GM21390 (cell line): Measurements from ENCODE around the gene CAPN11.

Experiments used
- ATAC-seq: cut with Tn5 transposase; IDR thresholded peaks from one replicate; pipeline ENCODE4 v1.9.1; 2021; ENCODE audit not compliant: unreplicated experiment

CAPN11 gene

DNA sequence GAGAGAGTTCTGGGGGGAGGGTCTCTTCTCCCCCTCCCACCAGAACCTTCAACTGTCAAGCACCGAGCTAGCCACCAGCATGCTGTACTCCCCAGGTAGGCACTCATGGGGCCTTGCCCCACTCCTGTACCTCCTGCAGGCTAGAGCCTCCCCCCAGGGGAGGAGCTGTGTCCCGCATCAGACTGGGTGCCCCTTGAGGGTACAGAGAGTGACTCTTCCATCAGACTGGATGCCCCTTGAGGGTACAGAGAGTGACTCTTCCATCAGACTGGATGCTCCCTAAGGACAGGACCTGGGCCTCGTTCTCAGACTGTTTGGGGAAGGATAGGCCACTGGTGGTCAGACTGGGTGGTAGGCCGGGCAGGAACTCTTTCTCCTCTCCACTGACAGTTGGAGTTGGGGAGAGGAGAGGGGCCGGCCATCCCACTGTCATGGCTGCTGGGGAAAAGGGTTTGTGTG, at the start of gene CAPN11:
Gene CAPN11, plus strand, starts transcription at position 51 of the 459 bp plus-strand sequence. Its CDS starts 29 bp downstream, at position 80.
- no peak for ATAC-seq

DNA sequence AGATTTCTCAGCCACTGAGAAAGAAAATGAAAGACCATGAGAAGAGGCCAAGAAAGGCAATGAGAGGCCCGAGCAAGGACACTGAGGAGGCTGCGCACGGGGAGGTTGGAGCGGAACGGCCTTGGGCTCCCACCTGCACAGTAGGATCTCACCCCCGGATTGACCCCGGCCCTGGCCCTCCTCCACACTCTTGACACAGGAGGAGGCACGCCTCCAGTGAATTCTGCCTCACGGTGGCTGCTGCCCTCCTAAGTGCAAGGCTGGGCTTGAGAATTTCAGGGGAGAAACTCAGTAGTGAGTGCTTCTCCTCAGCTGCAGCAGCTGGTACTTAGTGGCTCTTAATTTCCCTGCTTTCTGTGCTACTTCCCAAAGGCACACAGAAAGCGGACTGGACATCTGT, 49.4 kb upstream of the CAPN11 start:
- ATAC-seq, result no peak

DNA sequence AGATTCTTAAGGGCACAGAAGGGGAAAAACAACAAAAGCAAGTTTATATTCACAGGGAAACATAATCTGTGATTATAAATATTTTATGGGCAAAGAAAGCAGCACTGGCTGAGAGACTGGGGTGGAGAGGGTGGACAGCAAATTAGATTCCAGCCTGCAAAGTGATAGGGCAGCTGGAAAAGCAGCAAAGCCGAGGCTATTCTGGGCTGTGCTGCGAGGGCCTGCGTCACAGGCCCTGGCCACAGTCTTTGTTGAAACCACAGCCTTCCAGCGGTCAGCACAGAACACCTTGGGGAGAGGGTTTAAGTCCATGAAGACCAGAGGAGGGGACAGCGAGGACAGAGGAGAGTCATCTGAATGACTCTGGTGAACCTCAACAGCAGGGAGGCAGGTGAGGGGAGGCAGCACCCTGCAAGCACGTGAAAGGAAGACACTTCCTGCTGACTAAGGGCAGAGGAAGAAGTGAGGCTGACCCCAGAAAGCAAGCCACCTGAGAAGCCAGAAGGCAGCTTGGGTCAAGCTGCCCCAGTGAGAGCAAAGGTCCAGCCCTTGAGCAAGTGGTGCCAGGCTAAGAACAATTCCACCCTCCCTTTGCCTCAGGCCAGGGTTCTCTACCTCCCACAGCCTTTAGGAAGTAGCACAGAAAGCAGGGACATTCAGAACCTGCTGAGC, 48.5 kb upstream of the CAPN11 start:
- ATAC-seq, result no peak

DNA sequence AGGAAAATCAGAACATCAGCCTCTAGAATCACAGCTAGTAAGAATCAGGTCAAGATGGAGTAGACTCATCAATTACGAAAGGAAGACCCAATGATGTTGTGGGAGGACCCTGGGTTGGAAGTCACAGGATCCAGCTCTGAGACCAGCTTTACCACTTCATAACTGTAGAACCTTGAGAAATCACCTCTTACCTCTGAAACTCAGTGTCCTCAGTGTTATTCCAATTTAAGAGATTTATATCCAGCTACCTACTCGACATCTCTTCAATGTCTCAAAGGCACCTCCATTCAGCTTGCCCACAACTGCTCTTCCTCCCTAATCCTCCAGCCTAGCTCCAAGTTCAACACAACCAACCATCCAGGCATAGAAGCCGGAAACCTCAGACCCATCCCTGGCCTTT, 47.7 kb upstream of the CAPN11 start:
- no peak for ATAC-seq

DNA sequence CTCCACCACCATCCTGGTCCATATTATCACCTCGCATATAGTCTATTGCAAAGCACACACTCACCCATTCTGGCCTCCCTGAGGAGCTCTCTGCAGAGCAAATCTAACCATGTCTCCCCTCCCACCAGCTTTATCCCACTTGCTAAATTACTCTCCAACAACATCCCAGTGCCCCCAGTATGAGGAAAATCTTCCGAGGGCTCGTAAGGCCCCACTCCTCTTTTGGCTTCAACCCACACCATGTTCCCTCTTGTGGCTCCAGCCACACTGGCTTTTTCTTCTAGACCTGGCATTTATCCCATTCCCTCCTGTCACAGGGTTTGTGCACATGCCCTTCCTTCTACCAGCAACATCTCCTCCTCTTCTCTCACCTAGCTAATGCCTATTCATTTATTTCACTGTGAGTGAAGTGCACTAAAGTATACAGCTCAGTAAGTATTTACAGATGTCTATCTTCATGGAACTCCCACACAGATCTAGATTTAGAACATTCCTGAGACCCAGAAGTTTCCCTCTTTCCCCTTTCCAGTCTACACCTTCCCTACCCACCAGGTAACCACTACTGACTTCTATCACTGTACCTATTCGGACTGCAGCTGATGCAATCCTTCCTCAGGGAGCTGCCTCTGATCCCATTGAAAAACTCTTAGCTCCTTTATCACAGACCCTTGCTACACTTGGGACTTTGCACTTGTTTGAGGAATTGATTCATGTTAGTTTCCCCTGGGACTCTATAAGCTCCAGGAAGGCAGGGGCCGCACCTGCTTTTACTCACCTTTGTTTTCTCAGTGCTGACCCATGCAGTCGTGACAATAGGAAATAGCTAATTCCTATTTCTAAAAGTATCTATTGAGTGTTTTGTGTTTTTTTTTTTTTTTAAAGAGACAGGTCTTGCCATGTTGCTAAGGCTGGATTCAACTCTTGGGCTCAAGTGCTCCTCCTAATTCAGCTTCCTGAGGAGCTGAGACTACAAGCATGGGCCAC, 46.9 kb upstream of the CAPN11 start:
- no peak for ATAC-seq

DNA sequence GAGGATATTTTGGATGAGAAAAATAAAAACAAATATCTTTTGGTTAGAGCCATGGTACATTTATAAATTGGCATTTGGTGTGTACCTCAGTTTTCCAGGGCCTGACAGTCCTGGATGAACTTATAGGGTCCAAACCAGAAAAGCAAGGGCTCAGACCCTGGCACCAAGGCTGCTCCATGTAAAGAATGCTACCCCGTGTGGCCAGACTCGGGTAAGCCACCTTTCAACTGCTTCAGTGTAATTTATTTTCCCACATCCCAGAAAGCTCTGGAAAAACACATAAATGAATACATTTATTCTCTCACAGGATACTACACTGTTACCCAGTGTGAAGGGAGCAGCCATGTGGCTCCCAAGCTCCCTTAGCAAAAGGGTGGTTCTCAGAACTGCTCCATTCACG, 45.2 kb upstream of the CAPN11 start:
- ATAC-seq, result no peak

DNA sequence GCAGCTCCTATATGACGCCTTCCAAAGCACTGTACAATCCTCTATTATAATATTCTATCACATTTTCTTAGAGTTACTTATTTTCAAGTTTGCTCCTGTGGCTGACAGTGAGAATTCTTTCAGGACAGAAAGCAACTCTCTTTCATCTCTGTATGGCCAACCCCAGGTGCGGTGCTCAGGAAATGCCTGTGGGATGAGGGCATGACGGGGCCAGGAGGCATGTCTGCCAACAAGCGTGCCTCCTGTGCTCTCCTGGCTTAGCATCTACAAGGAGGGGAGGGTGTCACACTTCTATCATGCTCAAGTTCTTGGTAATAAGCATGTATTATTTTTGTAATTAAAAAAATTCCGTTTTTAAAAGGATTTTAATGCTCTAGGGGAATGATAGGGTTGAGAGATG, 42.8 kb upstream of the CAPN11 start:
- no peak for ATAC-seq

DNA sequence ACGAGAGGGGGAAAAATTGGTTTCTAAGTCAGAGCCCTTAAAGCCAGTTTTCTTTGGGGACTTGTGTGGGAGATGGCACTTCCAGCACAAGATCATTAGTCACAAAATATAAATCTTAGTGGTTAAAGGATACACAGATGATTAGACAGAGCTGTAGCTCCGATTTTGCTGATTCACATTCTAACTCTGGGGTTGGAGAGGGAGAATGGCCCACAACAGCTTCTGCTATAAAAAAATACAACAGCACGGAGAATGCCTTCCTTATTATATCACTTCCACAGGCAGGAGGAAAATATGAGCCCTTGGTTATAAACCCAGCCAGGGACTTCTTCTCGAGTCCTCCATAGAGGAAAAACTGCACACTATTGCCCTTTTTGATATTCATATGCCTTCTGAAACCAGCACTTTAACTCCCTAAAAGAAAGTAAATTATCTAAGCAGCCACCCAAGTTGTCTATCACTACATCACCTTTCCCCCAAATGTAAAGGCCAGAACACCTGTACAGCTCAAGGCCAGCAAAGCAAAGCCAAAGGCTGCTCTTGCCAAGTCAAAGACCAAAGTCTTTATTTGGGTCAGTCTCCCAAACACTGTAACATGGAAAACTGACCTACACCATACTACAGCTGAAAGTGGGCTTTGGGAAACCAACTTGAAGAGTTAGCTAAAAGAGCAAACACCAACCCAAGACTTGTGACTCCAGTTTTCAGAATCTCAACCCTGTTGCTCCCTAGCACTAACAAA, 41.8 kb upstream of the CAPN11 start:
- no peak for ATAC-seq

DNA sequence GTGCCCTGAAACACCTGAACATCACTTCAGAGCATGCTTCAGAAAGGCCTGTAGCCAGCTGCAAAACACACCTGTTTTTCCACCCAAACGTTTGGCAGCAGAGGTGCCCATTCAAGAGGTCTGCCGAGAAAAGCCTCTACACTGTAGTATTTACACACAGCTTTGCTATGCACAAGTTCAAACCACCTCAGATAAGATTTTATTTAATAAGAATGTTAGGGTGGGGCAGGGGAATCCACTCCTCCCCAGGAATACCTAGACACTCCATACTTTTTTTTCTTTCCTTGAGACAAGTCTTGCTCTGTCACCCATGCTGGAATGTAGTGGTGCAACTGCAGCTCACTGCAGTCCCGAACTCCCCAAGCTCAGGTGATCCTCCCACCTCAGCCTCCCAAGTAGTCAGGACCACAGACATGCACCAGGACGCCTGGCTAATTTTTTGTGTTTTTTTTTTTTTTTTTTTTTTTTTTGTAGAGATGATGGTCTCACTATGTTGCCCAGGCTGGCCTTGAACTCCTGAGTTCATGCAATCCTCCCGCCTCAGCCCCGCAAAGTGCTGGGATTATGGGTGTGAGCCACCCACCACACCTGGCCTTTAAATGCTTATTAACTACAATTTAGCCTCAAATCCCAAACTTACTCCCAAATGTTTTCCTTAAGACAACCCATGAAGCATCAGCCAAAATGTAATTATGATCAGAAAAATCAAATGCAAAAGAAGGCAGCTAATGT, 41.1 kb upstream of the CAPN11 start:
- no peak for ATAC-seq

DNA sequence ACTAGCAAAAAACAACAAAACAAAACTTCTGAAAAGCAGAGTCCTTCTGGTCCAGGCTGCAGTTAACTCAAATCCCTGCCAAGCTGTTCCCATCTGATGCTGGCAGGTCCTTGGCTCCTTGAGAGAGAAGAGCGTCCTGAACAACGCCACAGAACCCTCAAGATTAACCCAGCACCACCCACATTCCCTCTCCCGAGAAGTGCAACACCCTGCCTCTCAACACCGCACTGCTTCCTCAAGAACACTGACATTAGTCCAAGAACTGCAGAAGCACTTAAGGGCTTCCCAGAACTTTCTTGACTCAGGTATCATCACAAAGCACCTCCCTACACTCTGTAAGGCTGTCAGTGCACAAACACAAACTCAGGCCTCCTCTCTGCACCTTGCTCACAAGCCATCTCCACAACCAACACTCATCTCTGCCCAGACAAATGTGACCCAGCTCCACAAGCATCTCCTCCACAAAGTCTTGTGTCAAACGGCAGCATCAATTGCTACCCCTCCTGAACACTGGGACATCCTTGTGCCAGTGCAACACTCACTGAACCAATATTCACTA, 38.8 kb upstream of the CAPN11 start:
- ATAC-seq, result no peak

DNA sequence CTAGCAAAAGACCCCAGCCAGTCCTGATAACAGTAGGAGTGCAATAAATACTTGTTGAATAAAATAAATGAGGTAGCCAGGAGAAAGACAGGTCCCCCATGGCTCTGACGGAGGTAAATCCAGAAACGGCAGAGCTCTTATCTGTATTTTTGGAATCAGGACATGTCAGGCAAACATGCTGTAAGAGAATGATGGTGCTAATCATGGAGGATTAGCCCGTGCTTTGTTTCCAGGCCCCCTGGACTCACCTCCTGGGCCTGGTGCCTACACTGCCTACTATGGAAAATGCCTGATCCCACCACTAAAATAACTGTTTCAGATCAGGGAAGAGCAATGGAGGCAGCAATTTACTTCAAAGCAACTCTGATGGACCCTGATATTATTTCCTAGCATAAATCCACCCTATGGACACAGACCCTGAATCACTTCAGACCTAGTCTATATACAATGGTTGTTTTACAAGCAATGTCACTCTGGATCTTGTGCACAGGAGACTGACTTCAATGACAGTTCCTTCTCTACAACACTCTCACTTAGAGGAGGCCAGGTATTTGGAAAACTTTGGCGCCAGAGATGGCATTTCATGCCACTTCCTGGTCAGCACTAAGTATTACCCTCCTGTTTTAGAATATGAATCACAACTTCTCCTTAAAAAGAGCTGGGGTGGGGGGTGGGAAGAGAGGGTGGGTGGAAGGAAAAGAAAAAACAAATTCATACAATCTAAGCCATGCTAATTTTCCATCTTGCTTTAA, 37.8 kb upstream of the CAPN11 start:
- no peak for ATAC-seq

DNA sequence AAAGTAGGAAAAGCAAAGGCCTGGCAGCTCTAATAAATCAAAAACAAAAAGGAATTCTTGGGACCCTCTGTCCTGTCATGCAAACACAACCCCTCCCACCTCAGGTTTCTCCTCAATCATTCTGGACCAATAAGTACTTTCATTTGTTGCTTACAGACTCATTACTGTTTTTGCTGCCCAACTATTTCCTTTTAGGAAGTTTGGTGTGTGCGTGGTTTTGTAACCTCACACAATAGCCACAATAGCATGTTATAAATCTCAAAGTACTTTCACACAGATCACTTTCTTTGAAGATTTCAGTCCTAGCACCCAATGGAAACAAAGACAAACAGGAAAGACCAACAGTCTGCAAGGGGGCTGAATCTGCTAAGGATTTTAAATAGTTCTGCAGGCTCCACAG, 35.8 kb upstream of the CAPN11 start:
- no peak for ATAC-seq

DNA sequence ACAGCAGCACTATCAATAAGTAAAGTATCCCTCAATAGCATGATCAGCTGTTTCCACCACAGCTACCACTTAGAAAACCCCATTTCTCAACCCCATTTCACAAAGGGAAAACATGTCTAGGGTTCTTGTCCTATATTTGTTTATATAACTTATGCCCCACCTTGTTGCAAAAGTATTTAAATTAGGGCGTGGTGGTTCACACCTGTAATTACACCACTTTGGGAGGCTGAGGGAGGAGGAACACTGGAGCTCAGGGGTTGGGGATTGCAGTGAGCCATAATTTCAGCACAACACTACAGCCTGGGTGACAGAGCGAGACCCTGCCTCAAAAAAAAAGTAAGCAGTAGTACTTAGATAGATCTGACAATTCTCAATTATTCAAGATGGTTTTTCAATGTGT, 35.1 kb upstream of the CAPN11 start:
- no peak for ATAC-seq

DNA sequence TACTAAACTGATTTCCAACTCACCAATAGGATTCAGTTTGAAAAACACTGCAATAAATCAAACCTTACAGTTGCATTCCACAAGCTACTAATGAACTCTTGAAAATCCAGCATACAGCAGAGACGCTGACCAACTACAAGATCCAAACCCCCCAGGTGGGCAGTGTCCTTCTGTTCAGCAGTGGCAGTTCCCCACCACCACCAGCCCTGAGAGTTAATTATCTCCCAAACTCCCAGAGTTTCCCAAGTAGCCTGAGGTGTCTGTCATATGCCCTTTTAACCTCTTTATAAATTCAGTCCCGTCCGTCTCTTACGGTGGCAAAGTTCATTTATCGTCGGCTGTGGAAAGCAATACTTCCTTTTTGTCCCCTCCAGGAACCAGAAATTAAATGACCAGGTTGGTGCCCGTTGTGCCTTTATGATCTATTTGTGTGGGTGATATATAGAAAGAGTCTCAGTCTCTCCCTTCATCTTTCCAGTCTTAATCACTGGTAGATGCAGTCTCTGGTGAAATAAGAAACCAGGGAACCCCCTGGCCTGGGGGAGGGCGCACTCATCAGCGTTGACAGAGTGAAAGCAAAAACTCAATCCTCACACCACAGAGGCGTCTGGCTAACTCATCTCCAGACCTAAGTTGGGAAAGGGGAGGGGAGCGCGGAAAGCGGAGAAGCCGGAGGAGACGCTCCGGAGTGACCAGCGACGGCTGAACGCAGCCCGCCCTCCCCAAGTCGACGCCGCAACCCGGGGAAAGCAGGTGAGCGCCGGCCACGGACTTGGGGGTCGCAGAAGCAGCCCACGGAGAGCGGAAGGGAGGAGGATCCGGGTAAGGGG, 32.1 kb upstream of the CAPN11 start:
- ATAC-seq, result peak; percentile 39

DNA sequence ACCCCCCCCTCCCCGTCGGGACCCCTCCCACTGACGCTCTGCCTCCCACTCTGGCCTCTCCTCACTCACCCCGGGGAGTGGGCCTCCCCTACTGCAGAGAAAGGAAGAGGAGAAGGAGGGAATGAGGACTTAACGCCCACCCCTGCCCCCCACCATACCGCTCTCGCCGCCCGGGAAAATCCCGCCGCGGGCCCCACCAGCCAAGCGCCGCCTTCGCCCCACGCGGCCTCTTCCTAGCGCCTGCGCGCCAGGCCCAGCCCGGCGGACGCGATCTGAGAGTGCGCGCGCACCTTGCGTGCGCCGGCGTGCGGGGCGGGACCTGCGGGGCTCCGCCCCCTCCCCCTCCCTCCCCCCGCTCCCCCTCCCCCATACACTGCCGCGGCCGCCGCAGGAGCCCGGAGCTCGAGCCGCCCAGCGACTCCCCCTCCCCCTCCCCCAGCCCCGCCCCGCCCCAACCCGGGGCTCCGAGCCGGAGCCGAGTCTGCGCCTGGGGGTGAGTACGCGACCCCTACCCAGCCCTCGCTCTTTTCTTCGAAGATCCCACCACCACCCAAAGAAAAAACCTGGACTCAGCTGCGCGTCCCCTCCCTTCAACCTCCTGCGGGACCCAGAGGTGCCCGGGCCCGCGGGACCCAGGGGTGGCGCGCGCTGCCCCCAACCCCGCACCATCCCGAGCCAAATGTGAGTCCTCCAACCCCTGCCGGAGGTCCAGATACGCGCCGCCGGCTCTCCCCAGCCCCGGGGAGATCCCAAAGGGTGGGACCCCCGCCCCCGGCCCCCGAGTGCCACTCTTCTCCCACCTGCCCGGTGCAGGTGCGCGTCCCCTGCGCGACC, 31.2 kb upstream of the CAPN11 start, which contains the start of the genes MRPL14 and TMEM63B:
Gene MRPL14, minus strand, starts transcription at position 267 of the 834 bp plus-strand sequence. CDS start 10,841 bp downstream, outside the sequence.
Gene TMEM63B, plus strand, starts transcription at position 369 of the 834 bp plus-strand sequence. CDS start 7,031 bp downstream, outside the sequence.
- peak; percentile 58 for ATAC-seq

DNA sequence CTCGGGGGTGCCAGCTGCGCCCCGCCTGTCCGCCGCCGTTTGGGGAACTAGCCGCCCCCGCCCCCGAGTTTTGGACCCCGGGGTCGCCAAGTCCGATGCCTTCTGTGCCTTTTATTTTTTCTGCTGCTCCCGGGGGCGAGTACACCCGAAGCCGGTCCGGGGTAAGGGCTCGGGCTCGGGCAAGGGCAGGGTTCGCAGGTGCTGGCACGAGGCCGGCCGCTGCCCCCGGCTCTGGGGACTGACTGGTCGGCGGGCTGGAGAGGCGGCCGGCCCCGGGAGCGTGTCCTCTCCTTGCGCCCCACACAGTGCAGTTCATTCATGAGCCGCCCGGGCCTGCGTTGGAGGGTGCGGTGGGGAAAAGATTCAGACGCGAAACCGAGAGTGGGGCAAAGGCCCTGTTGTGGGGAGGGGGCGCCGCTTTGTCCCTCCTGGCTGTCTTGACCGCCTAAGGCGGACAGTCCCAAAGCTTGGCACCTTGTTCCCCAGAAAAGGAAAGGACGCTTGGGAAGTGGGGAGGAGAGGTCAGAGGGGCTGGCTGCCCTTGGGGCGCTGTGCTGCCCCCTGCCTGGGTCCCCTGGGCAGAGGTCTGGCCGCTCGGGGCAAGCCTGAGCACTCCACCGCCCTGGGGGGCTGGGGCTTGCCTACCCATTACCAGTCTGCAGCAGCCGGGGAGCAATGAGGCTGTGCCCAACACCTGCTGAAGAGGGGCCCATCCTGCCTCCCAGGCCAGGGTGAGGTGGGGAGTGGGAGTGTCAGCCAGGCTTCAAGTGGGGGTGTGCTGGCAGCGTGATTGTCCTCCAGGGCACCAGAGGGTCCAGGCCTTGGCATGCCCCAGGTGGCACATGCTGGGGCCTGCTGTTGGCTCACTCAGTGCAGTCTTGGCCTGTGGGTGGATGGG, 30.4 kb upstream of the CAPN11 start:
- no peak for ATAC-seq
